HG02970 (cell line): Measurements from ENCODE around the gene ATP7B.
"Not testable (repeated sequence)": the region's sequence is repeated elsewhere in the genome, so short reads cannot be mapped to it uniquely, and the experiment has no call there.

Experiments
- ATAC-seq: cut with Tn5 transposase; IDR thresholded peaks from one replicate; pipeline ENCODE4 v1.9.1; 2021; ENCODE audit warnings: mild to moderate bottlenecking, moderate library complexity, moderate number of reproducible peaks; ENCODE audit not compliant: unreplicated experiment, low FRiP score

Gene ATP7B

DNA sequence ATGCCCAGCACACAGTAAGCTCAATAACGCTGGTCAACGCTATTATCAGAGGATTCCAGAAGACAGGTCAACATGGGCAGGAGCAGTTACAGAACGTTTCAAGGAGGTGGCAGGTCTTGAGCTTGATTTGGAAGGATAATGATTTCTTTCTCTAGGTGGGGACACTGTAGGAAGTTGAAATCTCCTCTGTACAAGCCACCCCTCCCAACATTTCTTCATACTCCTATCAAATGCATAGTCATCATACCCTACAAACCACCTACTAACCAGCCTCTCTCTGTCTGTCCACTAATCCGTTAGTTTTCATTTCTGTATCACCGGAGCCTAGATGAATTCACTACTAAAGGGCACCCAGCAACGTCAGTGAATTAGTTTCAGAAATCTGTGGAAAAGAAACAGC, 1.3 kb downstream of the ATP7B start:
- ATAC-seq: no peak

- no peak for ATAC-seq
Observed at GRCh38 chr13:52006523-52007245, 4.6 kb downstream of the ATP7B start.

DNA sequence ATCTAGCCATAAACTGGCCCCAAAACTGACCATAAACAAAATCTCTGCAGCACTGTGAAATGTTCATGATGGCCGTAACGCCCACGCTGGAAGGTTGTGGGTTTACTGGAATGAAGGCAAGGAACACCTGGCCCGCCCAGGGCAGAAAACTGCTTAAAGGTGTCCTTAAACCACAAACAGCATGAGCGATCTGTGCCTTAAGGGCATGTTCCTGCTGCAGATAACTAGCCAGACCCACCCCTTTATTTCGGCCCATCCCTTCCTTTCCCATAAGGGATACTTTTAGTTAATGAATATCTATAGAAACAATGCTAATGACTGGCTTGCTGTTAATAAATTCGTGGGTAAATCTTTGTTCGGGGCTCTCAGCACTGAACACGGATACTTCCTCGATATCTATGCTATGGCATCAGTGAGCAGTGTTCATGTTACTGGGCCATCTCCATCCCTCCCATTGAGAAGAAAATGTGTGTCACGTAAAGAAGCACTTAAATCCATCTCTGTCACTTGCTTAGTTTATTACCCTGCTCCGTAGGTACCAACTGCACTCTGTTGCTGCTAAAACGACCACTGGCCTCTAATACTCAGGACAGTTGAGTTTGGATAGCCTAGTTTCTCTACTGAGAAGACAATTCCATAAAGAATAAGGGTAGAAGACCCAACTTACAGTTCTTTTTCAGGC, 5.3 kb downstream of the ATP7B start:
- no peak for ATAC-seq

DNA sequence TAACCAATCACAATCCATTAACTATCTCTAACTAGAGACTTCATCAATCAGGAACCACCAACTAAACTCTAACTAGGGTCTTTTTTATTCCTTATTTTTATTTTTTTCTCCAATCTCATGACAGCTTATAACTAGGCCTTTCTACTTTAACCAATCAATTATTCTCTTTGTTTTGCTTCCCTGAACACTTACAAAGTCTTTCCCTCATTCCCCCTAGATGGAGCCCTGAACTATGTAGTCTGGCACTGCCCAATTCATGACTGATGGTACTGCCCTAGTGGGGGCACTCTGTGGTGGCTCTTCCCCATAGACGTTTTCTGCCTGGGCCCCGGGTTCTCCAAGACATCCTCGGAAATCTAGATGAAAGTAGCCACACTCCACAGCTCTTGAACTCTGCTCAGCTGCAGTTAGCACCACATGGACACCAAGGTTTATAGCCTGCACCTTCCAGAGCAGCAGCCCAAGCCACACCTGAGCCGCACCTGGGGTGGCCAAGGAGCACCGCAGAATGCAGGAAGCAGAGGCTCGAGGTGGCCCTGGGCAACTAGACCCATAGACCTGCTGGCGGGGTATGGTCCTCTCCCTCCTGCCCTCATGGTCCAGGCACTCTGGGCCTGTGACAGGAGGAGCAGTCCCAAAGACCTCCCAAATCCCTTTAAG, 6.6 kb downstream of the ATP7B start:
- ATAC-seq: no peak

- ATAC-seq: no peak
Observed at GRCh38 chr13:52003541-52003940, 7.7 kb downstream of the ATP7B start.

DNA sequence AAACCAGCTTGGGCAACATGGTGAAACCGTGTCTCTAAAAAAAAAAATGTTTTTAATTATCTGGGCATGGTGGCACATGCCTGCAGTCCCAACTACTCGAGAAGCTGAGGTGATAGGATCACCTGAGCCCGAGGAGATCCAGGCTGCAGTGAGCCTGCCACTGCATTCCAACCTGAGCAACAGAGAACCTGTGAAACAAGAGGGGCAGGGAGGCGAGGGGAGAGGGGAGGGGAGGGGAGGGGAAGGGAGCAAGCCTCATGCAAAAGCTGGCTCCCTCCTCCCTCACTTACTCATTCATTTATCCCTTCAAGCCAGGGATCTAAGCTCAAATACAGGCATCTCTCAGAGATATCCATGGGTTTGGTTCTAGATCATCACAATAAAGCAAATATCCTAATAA, 8.9 kb downstream of the ATP7B start:
- ATAC-seq: no peak

- ATAC-seq: no peak
Observed at GRCh38 chr13:52001120-52001731, 10.0 kb downstream of the ATP7B start.

GRCh38 chr13:51999921-52000320, 11.3 kb downstream of the ATP7B start:
- no peak for ATAC-seq

DNA sequence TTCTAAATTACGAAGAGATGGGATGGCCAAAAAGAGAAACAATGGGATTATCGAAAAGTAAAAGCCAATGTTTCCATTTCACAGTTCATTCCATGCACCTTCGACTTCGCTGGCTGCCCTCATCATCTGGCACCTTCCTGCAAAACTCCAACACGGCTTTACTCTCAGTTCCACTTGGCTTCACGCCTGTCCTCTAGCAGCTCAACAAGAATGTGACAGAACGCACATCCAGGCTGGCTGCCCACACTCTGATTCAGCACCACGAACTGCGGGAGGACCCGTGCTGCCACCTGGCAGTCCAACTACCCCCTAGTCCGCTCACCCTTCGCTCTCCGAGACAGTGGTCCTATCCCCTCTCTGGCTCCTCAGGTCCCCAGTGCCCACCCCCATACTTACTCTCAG, 11.7 kb downstream of the ATP7B start:
- ATAC-seq: no peak

- no peak for ATAC-seq
Observed at GRCh38 chr13:51998723-51999509, 12.3 kb downstream of the ATP7B start.

DNA sequence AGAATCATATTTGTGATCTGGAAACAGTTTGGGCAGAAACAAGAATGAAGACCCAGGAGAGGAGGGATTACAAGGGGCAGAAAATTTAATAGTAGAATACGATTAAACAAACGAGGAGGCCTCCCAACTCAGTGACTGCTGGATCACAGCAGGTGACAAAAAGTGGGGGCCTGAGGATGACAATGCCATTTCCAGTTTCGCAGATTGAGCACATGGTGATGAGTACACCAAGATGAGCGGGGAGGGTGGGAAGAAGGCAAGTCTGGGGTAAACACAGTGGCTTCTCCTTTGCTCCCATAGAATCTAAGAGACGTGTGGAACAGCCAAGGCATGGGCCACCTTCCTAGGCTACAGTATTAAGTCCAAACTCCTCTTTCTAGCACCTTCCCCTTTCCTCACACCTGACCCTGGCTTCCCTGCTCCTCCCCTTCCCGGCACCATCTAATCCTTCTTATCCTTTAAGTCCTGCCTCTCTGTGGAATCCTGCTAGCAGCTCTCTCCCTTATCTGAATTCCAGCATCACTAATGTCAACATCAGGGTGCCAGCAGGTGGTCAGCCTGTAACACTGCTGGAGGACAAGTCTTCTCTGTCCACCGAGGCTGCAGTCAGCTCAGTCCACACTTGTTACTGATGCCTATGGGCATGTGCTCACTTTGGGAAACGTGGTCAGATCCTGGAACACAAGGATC, 13.5 kb downstream of the ATP7B start:
- no peak for ATAC-seq

GRCh38 chr13:51997186-51997585, 14.1 kb downstream of the ATP7B start:
- no peak for ATAC-seq

DNA sequence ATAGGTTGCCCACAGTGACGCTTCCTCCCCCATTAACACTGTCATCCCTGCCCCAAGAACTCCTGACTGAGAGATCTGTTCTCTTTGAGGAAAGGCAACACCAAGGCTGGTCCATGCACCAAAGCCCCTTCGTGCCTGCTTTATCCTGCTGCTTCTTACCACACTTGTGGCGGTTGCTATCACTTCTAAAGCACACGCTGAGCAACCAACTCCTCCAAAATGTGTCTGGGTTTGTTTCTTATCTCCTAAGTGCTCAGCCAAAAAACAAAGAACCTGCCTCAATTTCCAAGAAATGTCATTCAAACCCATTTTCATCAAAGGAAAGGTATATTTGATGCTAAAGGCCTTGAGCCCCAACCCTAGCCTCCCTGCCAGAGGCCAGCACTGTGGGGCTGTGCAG, 14.6 kb downstream of the ATP7B start:
- no peak for ATAC-seq

GRCh38 chr13:51995677-51996551, 15.3 kb downstream of the ATP7B start:
- ATAC-seq: no peak

DNA sequence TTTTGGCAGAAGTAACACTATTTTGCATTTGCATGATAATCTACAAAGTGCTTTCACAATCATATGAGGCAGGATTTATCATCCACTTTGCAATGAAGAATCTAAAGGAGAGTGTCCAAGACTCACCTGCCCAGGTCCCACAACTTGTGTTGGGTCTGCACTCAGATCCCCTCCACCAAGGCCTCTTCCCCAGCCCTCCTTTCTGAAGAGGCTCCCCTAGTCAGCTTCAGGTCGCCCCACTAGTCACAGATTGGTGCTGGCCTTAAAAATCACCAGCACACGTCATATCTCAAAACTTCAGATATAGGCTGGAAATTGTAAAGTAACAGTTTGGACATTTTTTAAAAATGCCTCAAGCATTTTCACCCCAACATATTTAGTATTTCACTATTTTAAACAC, 17.5 kb downstream of the ATP7B start:
- ATAC-seq: no peak

- ATAC-seq: no peak
Observed at GRCh38 chr13:51988988-51989618, 22.1 kb downstream of the ATP7B start.

DNA sequence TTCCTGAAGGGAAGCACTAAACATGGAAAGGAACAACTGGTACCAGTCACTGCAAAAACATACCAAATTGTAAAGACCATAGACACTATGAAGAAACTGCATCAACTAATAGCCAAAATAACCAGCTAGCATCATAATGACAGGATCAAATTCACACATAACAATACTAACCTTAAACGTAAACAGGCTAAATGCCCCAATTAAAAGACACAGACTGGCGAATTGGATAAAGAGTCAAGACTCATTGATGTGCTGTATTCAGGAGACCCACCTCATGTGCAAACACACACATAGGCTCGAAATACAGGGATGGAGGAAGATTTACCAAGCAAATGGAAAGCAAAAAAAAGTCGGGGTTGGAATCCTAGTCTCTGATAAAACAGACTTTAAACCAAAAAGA, 26.3 kb downstream of the ATP7B start:
- ATAC-seq: not testable (repeated sequence)

GRCh38 chr13:51983292-51983691, 28.0 kb downstream of the ATP7B start:
- not testable (repeated sequence) for ATAC-seq
